CMK (cell line): ENCODE data around the gene KDF1.

Experiments
- DNase-seq: peaks from one replicate; pipeline ENCODE4 v3.0.0-alpha.2; 2010; ENCODE audit warnings: low read depth

KDF1 gene

DNA sequence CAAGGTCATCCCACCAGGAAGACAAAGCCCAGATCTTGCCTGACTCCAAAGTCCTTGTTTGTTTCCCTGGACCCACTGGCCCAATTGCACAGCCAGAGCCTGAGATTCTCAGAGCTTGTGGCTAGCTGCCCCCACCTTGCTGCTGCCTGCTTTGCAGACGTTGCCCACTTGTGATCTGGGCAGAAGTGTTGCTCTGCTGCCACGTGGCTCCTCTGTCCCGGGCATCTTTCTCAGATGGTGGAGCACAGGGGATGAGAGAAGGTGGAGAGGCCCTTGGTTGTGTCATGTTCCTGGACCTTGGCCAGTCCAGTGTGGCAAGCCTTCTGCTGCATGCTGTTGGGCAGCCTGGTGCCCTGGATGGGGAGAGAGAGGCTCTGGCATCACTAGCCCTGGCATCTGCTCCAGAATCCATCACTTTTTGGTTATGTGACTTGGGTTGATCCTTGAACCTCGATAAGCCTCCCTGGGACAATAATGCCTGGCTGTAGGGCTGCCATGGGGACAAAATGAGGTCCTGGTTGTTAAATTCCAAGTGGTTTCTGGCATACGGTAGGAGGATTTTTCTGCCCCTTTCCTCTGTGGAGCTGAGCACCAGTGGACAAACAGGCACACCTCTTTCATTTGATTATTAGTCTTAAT lies 44.9 kb downstream of the KDF1 start:
- DNase-seq, result no peak

DNA sequence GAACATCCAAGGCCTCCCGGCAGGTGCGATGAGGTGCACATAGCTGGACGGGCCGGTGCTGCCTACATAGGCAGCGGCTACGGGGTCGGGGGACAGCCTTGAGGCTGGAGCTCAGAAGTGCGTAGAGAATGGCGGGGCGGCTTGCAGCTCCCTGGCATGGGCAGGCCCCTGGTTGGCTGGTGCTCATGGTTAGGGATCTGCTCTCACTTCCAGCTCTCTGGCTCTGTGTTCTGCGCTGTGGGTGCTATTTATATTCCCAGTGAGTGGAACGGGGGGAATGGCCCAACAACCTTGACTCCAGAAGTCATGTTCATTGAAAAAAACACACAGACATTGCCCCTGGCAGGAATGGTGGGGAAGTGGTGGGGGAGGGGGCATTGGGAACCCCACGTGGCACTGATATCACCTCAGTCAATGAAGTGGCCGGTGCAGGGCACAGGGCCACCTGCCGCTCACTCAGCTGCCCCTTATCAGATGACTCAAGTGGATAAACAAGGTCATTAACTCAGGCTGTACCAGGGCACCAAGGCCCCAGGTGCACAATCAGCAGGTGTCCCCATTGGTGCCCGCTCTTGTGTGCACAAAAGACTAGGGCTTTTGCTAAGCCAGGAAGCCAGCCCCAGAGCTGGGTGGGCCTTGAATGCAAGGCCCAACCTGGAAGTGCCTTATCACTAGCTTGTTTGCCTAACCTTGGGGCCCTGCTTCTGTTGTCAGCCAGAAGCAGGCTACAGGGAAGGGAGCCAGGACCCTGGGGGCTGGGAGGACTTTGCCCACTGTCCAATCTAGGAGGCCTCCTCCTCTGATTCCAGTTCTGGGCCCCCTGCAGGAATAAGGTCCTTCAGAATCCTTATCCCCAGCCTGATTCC lies 46.3 kb downstream of the KDF1 start, which contains the start of gene NR0B2:
TSS of gene NR0B2 (minus strand) at position 222 of the 866 bp plus-strand sequence. CDS start at position 187, 35 bp downstream.
- DNase-seq, result peak; percentile 40

GRCh38 chr1:26913389-26913753 lies 46.9 kb downstream of the KDF1 start:
- DNase-seq, result no peak

DNA sequence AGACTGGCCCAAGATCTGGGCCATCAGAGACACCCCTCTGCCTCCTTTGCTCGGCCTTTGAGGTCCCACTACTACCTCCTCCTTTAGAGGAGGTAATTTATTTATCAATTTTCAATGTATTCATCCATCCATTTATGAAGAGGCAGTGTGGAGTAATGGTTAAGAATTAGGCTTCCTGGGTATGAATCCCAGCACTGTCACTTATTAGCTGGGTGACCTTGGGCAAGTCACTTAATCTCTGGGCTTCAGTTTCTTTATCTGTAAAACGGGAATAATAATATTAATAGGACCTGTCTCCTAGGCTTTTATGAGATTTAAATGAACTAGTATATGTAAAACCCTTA lies 48.1 kb downstream of the KDF1 start:
- no peak for DNase-seq

GRCh38 chr1:26911399-26912146 lies 48.7 kb downstream of the KDF1 start:
- no peak for DNase-seq

- DNase-seq, result no peak
These were observed 49.7 kb downstream of the KDF1 start for GRCh38 chr1:26910343-26911160.

DNA sequence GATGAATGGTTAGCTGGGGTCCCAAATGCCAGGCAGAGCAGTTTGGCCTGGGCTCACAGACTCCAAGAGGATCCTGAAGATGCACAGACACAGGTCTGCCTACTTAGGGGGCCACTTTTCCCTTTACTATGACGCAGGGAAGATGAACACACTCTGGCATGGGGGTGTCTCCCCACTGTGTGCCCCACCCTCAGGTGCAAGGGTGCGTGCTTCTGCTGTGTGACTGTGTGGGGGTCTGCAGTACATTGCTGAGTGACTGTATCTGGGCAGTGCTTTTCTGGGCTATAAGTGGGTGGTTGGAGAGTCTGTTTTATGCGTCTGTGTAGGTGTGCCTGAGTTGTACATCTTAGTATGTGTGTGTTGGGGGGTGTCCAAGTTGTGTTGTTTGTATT lies 50.3 kb downstream of the KDF1 start:
- no peak for DNase-seq

GRCh38 chr1:26907071-26907917 lies 53.0 kb downstream of the KDF1 start:
- no peak for DNase-seq

GRCh38 chr1:26900815-26901511 lies 59.3 kb downstream of the KDF1 start:
- no peak for DNase-seq

DNA sequence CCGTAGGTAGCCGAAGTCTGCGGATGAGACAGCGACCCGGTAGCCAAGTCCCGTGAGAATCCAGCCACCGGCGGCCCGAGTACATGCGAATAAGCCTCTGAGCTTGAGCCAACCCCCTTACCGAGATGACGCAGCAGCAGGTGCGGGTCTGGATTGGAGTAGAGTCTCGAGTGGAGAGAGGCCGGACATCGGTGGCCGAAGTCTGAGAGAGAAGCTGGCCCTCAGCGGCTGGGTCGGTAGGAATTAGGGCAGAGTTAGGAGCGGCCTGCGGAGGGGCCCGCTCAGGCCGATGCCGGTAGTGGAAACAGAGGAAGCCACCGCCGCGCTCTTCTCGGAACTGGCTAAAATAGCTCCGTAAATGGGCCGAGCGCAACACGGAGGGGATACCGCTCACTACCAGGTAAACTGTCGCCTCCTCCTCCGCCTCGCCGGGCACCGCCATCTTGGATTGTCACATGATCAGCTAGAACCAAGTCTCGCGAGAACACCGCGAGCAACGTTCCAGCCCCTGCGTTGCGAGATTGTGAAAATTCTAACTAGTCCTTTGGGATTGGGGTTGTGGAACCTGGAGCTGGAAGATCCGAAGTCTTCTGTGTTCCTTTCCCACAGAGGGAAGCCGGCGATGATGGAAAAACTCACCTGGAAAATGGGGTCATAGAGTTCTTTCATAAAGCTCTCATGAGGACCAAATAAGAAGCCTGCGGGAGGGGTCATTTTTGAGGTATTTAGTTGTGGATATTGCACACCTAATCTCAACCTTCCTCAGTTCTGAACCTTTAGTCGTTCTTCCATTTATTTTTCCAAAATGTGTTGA lies 60.1 kb downstream of the KDF1 start, which contains the start of gene GPATCH3:
TSS of gene GPATCH3 (minus strand) at position 467 of the 814 bp plus-strand sequence. CDS start at position 442, 25 bp downstream.
- DNase-seq, result peak; percentile 92
